Activated CD4-positive, CD25-positive, alpha-beta regulatory T cell treated with anti-CD3 and anti-CD28 coated beads, Interleukin-2, amount 50 U/mL, for 16 hours (primary cell): ENCODE measurements around the gene ADGRG6.

Experiments
- DNase-seq: peaks from one replicate; pipeline ENCODE4 v3.0.0-alpha.2; 2020; ENCODE audit warnings: low read depth, low spot score

Gene ADGRG6

DNA sequence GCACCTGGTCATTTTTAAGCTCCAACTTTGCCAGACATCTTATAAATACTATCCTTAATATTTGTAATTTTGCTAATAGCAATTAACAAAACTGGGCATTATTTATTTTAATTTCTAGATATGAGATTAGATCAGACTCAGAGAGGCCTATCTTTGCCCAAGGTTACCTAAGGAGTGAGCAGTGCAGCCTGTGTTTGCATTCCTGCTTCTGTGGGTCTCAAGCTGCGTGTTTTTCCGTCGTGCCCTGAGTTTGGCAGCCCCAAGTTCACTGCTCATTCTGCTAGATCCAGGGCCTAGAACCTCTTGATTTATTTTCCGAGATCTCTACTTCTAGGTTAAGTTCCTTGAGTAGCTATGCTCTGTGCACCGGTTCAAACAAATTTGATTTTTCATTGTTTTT, 11.0 kb upstream of the ADGRG6 start:
- DNase-seq = no peak

DNA sequence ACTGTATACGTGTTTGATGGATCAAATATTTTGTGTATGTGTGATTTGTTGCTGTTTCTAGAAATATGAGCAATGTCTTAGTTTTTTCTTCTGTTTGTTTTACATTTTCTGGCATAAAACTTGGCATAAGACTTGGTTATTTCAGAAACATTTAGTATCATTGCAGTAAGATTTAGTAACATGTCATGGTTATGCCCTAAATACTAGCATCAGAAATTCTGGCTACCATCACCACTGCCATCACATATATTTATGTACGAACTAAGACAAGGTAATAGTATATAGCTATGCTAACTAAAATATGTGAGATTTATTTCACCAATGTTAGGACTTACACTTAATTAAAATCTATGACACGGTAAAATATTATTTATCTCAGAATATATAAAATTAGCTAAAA, 10.3 kb upstream of the ADGRG6 start:
- DNase-seq = no peak

DNA sequence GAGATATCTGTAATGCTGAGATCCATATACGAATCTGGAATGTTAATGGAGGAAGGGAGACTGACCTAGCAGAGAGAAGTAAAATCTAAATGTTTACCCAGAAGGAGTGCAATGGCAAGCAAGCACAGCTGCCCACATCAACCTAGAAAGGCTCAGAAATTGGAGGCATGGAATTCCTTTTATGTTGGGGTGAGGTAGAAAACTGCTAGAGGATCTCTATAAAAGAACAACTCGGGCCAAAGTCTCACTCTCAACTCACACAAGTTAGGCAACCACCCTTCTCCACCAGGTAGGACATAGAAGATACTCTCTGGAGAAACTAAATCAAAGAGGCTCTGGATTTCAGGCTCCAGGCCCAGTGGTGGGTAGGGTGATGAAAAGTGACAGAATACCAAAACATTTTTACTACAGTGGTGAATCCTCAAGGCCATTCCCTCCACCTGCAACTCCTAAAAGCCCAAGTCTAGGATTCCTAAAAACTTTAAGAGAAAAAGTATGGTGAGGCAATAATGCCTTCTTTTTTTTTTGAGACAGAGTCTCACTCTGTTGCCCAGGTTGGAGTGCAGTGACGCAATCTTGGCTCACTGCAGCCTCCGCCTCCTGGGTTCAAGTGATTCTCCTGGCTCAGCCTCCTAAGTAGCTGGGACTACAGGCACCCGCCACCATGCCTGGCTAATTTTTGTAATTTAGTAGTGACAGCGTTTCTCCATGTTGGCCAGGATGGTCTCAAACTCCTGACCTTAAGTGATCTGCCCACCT, 9.5 kb upstream of the ADGRG6 start:
- DNase-seq = no peak

DNA sequence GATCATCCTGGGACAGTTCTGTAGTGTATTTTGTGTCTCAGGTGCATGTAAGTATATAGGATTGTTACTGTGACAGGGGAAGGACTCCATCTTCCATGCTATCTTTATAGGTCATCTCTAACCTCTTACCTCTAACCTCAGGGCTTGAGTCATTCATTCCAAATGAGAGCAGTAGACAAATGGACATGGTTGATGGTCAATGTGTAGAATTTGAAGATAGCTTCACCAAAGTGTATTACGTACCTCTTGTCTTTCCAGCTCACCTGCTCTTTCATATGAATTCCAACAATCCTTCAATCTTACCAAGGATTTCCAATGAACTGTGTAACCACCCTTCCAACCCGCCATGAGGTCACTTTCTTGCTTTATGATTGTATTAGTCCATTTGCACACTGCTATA, 8.7 kb upstream of the ADGRG6 start:
- DNase-seq = no peak

DNA sequence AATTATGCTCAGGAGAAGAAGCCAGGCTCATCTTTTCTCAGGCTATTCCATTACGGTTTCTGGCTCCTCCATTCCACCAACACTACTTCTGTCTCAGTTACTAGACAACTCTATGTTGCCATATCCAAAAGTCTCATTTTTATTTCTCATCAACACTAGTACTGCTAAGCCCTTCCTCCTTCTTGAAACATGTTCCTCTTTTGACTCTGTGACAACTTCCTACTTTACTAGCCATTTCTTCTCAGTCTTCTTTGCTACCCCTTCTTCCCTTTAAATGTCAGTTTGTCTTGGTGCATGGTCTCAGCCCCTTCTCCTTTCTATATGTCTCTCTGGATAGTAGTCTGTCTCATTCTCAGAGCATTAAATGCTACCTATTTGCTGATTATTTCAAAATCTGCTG, 7.1 kb upstream of the ADGRG6 start:
- no peak for DNase-seq

- DNase-seq = no peak
Observed at GRCh38 chr6:142296975-142297604, 4.7 kb upstream of the ADGRG6 start.

DNA sequence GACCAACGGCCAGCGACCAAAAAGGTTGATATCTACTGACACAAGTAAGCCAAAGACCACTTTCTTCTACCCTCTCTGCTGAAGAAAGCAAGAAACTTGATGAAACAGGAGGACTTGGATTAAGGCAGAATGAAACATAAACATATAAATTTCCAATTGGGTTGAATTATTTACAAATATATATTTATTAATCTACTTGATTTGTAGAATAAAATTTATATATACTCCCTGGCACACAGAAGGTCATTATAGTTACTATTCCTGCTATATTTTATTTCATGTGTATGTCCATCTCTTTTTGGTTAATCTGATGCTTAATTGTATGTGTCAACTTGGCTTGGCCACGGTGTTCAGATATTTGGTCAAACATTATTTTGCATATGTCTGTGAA, 4.2 kb upstream of the ADGRG6 start:
- no peak for DNase-seq

- no peak for DNase-seq
Observed at GRCh38 chr6:142297996-142298753, 3.6 kb upstream of the ADGRG6 start.

- DNase-seq = no peak
Observed at GRCh38 chr6:142300302-142300701, 1.5 kb upstream of the ADGRG6 start.

- DNase-seq = no peak
Observed at GRCh38 chr6:142300758-142301650, 803 bp upstream of the ADGRG6 start.

- no peak for DNase-seq
Observed at GRCh38 chr6:142302421-142303175, 791 bp downstream of the ADGRG6 start.

DNA sequence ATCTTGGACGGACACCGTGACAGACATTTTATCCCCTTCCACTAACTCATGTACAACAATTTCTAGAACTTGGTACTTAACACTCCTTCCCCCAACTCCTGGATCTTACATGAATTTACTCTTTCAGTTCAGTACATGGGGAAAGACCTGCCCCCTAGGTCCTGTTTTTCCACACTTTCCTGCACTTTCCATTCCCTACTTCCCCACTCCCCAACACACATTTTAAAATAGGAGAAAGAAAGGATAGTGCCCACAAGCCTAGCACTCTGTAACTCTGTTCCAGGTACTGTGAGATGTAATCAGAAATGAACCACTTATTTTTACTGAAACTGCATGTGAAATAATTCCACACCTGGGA, 1.3 kb downstream of the ADGRG6 start:
- no peak for DNase-seq

DNA sequence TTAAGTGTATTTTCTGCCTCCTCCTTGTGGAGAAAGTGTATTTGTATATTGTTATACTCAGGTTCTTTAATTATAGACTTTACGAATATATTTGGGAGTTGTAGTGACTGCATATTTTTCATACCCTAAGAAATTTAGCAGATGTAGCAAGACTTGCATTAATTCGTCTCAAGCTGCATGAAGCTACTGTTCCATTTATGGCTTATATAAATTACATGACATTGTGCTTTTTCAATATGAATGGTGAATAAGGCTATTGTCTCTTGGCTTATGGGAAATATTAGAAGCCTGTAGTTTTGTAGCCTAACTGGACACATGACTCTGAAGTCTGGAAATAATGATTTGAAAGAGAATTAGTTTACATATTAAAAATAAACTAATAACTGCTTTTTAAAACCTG, 2.4 kb downstream of the ADGRG6 start:
- DNase-seq = no peak

DNA sequence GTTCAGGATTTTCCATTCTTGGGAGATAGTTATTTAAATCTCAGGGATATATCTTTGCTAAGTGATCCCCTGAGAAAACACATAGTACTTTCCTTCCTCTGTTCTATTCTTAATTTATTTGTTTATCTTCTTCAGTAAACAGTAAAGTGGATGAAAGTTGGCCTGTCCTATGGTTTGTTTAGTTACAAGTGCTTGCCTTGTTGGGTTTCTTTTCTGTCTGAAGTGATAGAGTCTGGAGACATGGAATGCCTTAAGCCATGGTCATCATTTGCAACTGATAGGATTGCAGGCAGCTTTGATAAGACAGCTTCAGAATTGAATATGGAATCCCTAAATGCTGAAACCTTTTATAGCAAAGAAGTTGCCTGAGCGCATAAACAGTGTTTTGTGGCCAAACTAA, 4.9 kb downstream of the ADGRG6 start:
- no peak for DNase-seq

GRCh38 chr6:142307963-142308748, 6.3 kb downstream of the ADGRG6 start:
- no peak for DNase-seq

DNA sequence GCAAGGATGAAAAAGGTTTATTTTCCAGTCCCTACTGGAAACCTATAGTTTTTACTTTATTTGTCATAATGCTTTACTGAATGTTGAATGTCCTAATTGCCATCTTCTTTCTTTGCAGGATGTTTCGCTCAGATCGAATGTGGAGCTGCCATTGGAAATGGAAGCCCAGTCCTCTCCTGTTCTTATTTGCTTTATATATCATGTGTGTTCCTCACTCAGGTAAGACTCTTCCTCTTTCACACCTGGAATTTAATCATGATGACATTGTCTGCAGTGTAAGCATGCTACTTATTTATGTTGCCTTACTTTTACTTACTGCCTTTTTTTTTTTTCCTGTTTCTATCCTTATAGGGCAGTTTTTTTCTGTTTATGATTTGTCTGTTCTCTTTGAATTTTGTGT, 7.6 kb downstream of the ADGRG6 start:
- DNase-seq = no peak

DNA sequence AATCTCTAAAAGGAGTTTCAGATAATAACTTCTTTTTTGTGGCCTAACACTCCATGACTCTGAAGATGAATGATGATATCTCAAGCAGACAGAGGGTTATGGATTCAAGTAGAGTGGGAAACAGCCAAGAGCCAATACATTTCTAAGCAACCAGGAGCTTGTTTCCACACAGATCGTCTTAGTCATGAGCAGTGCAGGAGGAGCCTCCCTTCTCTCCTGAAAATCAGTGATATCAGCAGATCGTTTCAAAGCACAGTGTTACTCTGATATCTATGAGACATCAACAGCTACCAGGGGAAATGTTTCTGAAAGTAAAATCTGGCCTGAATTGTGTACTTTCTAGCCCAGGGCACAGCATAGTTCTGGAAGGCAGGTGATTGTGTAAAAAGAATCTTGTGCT, 11.5 kb downstream of the ADGRG6 start:
- DNase-seq = no peak

DNA sequence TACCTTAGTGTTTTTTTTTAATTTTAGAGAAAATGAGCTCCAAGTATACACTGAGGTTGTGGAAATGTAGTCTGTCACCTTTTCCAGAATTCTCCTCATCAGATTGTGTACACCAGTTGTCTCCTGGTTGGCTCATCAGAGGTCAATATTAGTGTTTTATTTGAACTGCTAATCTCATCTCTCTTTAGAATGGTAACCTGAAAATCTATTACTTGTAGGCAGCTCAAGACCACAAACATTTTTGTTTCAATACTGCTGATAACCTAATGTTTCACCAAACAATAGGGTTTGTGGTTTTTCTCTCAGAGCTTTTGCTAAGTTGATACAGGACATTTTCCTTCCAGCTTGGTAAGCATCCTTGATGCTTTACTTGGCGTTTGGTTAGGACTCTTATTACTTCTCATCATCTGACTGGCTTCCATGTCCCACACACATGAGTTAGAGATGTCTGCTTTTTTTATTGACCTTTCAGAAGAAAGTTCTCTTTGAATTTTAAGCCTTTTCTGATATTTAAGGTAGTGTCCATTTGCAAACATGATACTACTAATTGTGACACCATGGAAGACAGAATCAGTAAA, 15.1 kb downstream of the ADGRG6 start:
- no peak for DNase-seq

DNA sequence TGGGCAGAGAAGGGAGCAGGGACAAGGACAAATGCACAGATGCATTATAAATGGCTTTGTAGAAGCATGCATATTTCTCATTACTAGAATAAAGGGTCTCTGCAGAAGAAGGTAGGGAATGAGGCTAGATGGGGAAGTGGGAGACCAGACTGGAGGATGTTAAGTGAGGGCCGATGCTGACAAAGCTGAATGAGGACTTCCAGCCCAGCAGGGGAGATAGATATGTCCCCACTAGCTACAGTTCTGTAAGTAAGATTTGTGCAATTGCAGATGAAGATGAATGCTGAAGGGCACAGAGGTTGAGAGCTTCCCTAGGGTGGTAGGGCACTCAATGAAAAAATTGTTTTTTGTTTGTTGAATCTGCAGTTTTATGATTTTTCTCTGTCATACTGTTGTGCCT, 16.9 kb downstream of the ADGRG6 start:
- DNase-seq = no peak

- DNase-seq = no peak
Observed at GRCh38 chr6:142320366-142320765, 18.6 kb downstream of the ADGRG6 start.
